HFFc6 (cell line): ENCODE results near the gene ADAM12. TPM values are rescaled to one million over a fixed set of nuclear protein-coding genes. Genes with fewer than 3 reads are reported as not detected.

Source experiments
- DNase-seq: peaks from one replicate; pipeline ENCODE4 v3.0.0-alpha.2; 2018
- H3K27ac Mint-ChIP-seq: 2 replicates; pipeline ENCODE4 v1.8.0; 2020; ENCODE audit warnings: mild to moderate bottlenecking, mixed read lengths
- H3K27me3 Mint-ChIP-seq: 2 replicates; pipeline ENCODE4 v1.8.0; 2021; ENCODE audit warnings: mild to moderate bottlenecking, moderate library complexity, mixed read lengths; ENCODE audit not compliant: insufficient read depth
- H3K36me3 Mint-ChIP-seq: 2 replicates; pipeline ENCODE4 v1.8.0; 2021; ENCODE audit warnings: low read depth, mixed read lengths
- H3K4me1 Mint-ChIP-seq: 2 replicates; pipeline ENCODE4 v1.8.0; 2020; ENCODE audit warnings: low read depth, mixed read lengths
- H3K4me3 Mint-ChIP-seq: 2 replicates; pipeline ENCODE4 v1.8.0; 2020; ENCODE audit warnings: mild to moderate bottlenecking, moderate library complexity, mixed read lengths
- H3K9me3 Mint-ChIP-seq: 2 replicates; pipeline ENCODE4 v1.8.0; 2020; ENCODE audit warnings: mild to moderate bottlenecking, mixed read lengths
- CTCF ChIP-seq: fragments of 200-600 bp; sonication (generic); IDR thresholded peaks from 2 replicates; pipeline ENCODE4 v1.5.0; 2021; ENCODE audit warnings: antibody characterized with exemption, mild to moderate bottlenecking
- total RNA-seq, 6 experiments: library from RNA; stranded (reverse); fragmentation: NEBNext Ultra II Directional; extraction: Animal tissue kit (Norgen Biotek cat#: 25700); gene quantifications; 2 replicates in 1 of 6; 3 replicates in 5 of 6; pipeline ENCODE4 v1.2.3, GENCODE V29; 2021

Gene ADAM12
- total RNA-seq, 6 experiments from 2014 or later, result 7.5 to 12.5 (median 11.5) TPM

- H3K9me3 Mint-ChIP-seq, result no peaks in the 10 kb centered on the region
- DNase-seq, result no peak
- no peak overlapping the region for H3K4me3 Mint-ChIP-seq
- H3K4me1 Mint-ChIP-seq, result peaks cover 23% of the 10 kb centered on the region
- peaks cover 4% of the 10 kb centered on the region for H3K27me3 Mint-ChIP-seq
- no peak overlapping the region for H3K27ac Mint-ChIP-seq
- H3K36me3 Mint-ChIP-seq, result peaks cover 4% of the 10 kb centered on the region
- TF ChIP-seq CTCF, result no peak
Measured at GRCh38 chr10:126131341-126131740, 256.9 kb downstream of the ADAM12 start.

GRCh38 chr10:126130271-126130710 lies 258.0 kb downstream of the ADAM12 start:
- DNase-seq, result no peak

GRCh38 chr10:126129026-126129425 lies 259.3 kb downstream of the ADAM12 start:
- peaks cover 4% of the 10 kb centered on the region for H3K36me3 Mint-ChIP-seq
- no peak overlapping the region for H3K27ac Mint-ChIP-seq
- DNase-seq, result no peak
- TF ChIP-seq CTCF, result no peak
- H3K4me1 Mint-ChIP-seq, result peaks cover 13% of the 10 kb centered on the region
- peaks cover 4% of the 10 kb centered on the region for H3K27me3 Mint-ChIP-seq
- no peaks in the 10 kb centered on the region for H3K9me3 Mint-ChIP-seq
- H3K4me3 Mint-ChIP-seq, result no peak overlapping the region

More at GRCh38 chr10:126130271-126130710, 258.0 kb downstream of the ADAM12 start:
- Mint-ChIP-seq H3K4me1 (peaks cover 23% of the 10 kb centered on the region), H3K9me3 (no peaks in the 10 kb centered on the region), H3K4me3 (no peak overlapping the region), H3K27me3 (peaks cover 4% of the 10 kb centered on the region), H3K27ac (no peak overlapping the region), H3K36me3 (peaks cover 4% of the 10 kb centered on the region)
- no peak for TF ChIP-seq CTCF

- Mint-ChIP-seq H3K36me3 (peaks cover under 1% of the 10 kb centered on the region), H3K4me3 (no peak overlapping the region), H3K27ac (no peak overlapping the region), H3K9me3 (no peaks in the 10 kb centered on the region), H3K4me1 (peaks cover 8% of the 10 kb centered on the region), H3K27me3 (peaks cover 4% of the 10 kb centered on the region)
- no peak for DNase-seq
- no peak for TF ChIP-seq CTCF
Measured at GRCh38 chr10:126128581-126128980, 259.7 kb downstream of the ADAM12 start.

- peaks cover 4% of the 10 kb centered on the region for H3K27me3 Mint-ChIP-seq
- no peak for DNase-seq
- no peak for TF ChIP-seq CTCF
- no peaks in the 10 kb centered on the region; the same call in 1 of the 2 replicates for H3K36me3 Mint-ChIP-seq
- H3K4me1 Mint-ChIP-seq, result peaks cover 12% of the 10 kb centered on the region; the same call in 1 of the 2 replicates
- no peak overlapping the region for H3K4me3 Mint-ChIP-seq
- no peak overlapping the region for H3K27ac Mint-ChIP-seq
- no peaks in the 10 kb centered on the region for H3K9me3 Mint-ChIP-seq
Measured at GRCh38 chr10:126127481-126128029, 260.7 kb downstream of the ADAM12 start.
